Activated CD4-positive, CD25-positive, alpha-beta regulatory T cell (primary cell): ENCODE results near the gene IKBIP.
"Not testable (repeated sequence)": the region's sequence is repeated elsewhere in the genome, so short reads cannot be mapped to it uniquely, and the experiment has no call there.

Experiments used
- DNase-seq, 4 experiments: peaks; one replicate each; lab custom pipeline; 2025; lab: John Stamatoyannopoulos, UW

Gene IKBIP

GRCh38 chr12:98644712-98645571, at the start of gene IKBIP, which contains the start of gene APAF1:
IKBIP (minus strand) TSS chr12:98644788; CDS start chr12:98644701, 87 bp downstream.
APAF1 (plus strand) TSS chr12:98645290; CDS start chr12:98648360, 3,070 bp downstream.
- DNase-seq: peak; percentile 92 to 97 (median 96)

- no peak for DNase-seq
Observed at GRCh38 chr12:98691351-98691750, 46.8 kb upstream of the IKBIP start.

GRCh38 chr12:98686603-98687002, 42.0 kb upstream of the IKBIP start:
- no peak for DNase-seq

- DNase-seq: no peak
Observed at GRCh38 chr12:98684199-98684598, 39.6 kb upstream of the IKBIP start.

- DNase-seq: no peak
Observed at GRCh38 chr12:98679611-98680005, 35.0 kb upstream of the IKBIP start.

- no peak for DNase-seq
Observed at GRCh38 chr12:98678946-98679610, 34.5 kb upstream of the IKBIP start.

GRCh38 chr12:98678236-98678945, 33.8 kb upstream of the IKBIP start:
- DNase-seq: no peak

- DNase-seq: no peak
Observed at GRCh38 chr12:98674841-98675240, 30.3 kb upstream of the IKBIP start.

- DNase-seq: no peak
Observed at GRCh38 chr12:98671459-98671858, 26.9 kb upstream of the IKBIP start.

GRCh38 chr12:98669751-98670150, 25.2 kb upstream of the IKBIP start:
- DNase-seq: no peak

GRCh38 chr12:98660521-98660920, 15.9 kb upstream of the IKBIP start:
- DNase-seq: no peak

- no peak for DNase-seq
Observed at GRCh38 chr12:98656289-98657101, 11.9 kb upstream of the IKBIP start.

GRCh38 chr12:98653866-98654493, 9.4 kb upstream of the IKBIP start:
- no peak for DNase-seq

- no peak for DNase-seq
Observed at GRCh38 chr12:98651328-98651727, 6.7 kb upstream of the IKBIP start.

- DNase-seq: no peak
Observed at GRCh38 chr12:98646294-98647090, 1.9 kb upstream of the IKBIP start.

- no peak for DNase-seq
Observed at GRCh38 chr12:98645572-98646067, 1.0 kb upstream of the IKBIP start.

GRCh38 chr12:98644433-98644711, 216 bp downstream of the IKBIP start:
- DNase-seq: no peak

- not testable (repeated sequence) for DNase-seq
Observed at GRCh38 chr12:98642801-98643200, 1.8 kb downstream of the IKBIP start.

- no peak for DNase-seq
Observed at GRCh38 chr12:98639491-98639890, 5.1 kb downstream of the IKBIP start.

GRCh38 chr12:98638009-98638408, 6.6 kb downstream of the IKBIP start:
- no peak for DNase-seq
